Testis (tissue), 3 donors: Measurements from ENCODE around the gene IL31RA. TPM values are rescaled to one million over a fixed set of nuclear protein-coding genes. Genes with fewer than 3 reads are reported as not detected.

Experiments
- DNase-seq: peaks from one replicate; pipeline ENCODE4 v3.0.0-alpha.2; 2019
- H3K27ac ChIP-seq, 2 donors: fragments of 200-600 bp; sonication (generic); one replicate each; pipeline ENCODE4 v1.5.1; 2019
- H3K27me3 ChIP-seq: fragments of 200-600 bp; sonication (generic); one replicate; pipeline ENCODE4 v1.5.1; 2019
- H3K36me3 ChIP-seq: fragments of 200-600 bp; sonication (generic); one replicate; pipeline ENCODE4 v1.5.1; 2017; ENCODE audit warnings: low read depth; ENCODE audit errors: missing control alignments
- H3K4me1 ChIP-seq: fragments of 200-600 bp; sonication (generic); one replicate; pipeline ENCODE4 v1.5.1; 2019
- H3K4me3 ChIP-seq, 2 donors: fragments of 200-600 bp; sonication (generic); one replicate each; pipeline ENCODE4 v1.5.1; 2017 to 2019
- H3K9me3 ChIP-seq: fragments of 200-600 bp; sonication (generic); one replicate; pipeline ENCODE4 v1.5.1; 2017
- POLR2A ChIP-seq: fragments of 450-650 bp; IDR thresholded peaks from one replicate; pipeline ENCODE4 v1.6.1; 2017; ENCODE audit warnings: antibody characterized with exemption, mild to moderate bottlenecking, moderate library complexity
- WGBS, 2 donors: methylation state at CpG; one replicate each; pipeline ENCODE4 v1.1.5; 2018; 5-methylcytosine and 5-hydroxymethylcytosine counted together
- intact Hi-C: fragments of 100-400 bp; cut with DNase I; formaldehyde crosslinking; loops from one replicate; pipeline ENCODE4 v1.15.1; 2023; ENCODE audit warnings: low total_unique reads
- polyA plus RNA-seq: library from polyadenylated mRNA; stranded (reverse); fragments of 350-450 nt; fragmentation: Illumina TruSeq; extraction: RNeasy Lipid Tissue Mini Kit (QIAGEN cat#74804); gene quantifications from one replicate; pipeline ENCODE4 v1.2.3, GENCODE V29; 2014; ENCODE audit warnings: low read depth, low replicate concordance; ENCODE audit not compliant: insufficient read depth
- total RNA-seq, 2 donors: library from RNA; depleted of rRNA; stranded (reverse); fragments of >200 nt; gene quantifications; one replicate each; pipeline ENCODE4 v1.2.3, GENCODE V29; 2016
- TF ChIP-seq, protein P1 (sequence below), 3 experiments: fragments of 450-650 bp in 2 of 3; fragments of 200-600 bp in 1 of 3; sonication (generic) in 1 of 3; IDR thresholded peaks; one replicate each; pipeline ENCODE4 v1.5.1; 2016 to 2019; ENCODE audit warnings: antibody characterized with exemption in 3 of 3, mild to moderate bottlenecking in 2 of 3, moderate library complexity in 1 of 3

IL31RA gene
- total and polyA plus RNA-seq, 3 donors from 2014 or later: 2.7 to 3.9 (median 3.1) TPM

DNA sequence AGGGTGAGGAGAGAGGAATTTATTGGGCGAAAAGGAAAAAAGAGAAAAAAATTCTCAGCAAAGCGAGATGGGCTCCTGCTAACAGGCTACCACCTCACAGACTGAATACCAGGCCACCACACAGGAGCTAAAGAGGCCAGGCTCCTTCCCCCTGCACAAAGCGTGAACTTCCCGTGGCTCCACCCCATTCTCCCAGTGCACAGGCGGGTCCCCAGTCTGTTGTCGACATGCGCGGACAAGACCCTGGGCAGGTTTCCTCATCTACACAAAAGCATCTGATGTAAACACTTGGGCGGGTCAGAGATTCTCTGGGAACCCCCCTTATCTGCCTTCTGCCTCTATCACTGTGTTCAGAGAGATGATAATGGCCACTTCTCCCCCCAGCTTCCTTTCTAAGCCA lies 34.2 kb downstream of the IL31RA start:
- intact Hi-C loops: no loop called here
- H3K4me1 ChIP-seq: no peaks in the 10 kb centered on the region
- H3K27ac ChIP-seq: no peak overlapping the region
- no peaks in the 10 kb centered on the region for H3K27me3 ChIP-seq
- WGBS, 2 donors: 92 to 95% methylated on average over 9 of the region's 9 CpGs
- TF ChIP-seq POLR2A: no peak
- TF ChIP-seq, protein P1, sequence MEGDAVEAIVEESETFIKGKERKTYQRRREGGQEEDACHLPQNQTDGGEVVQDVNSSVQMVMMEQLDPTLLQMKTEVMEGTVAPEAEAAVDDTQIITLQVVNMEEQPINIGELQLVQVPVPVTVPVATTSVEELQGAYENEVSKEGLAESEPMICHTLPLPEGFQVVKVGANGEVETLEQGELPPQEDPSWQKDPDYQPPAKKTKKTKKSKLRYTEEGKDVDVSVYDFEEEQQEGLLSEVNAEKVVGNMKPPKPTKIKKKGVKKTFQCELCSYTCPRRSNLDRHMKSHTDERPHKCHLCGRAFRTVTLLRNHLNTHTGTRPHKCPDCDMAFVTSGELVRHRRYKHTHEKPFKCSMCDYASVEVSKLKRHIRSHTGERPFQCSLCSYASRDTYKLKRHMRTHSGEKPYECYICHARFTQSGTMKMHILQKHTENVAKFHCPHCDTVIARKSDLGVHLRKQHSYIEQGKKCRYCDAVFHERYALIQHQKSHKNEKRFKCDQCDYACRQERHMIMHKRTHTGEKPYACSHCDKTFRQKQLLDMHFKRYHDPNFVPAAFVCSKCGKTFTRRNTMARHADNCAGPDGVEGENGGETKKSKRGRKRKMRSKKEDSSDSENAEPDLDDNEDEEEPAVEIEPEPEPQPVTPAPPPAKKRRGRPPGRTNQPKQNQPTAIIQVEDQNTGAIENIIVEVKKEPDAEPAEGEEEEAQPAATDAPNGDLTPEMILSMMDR (IDR thresholded peaks at IDR 0.05): no peak
- no peaks in the 10 kb centered on the region for H3K36me3 ChIP-seq
- H3K9me3 ChIP-seq: no peaks in the 10 kb centered on the region
- no peak for DNase-seq
- H3K4me3 ChIP-seq: no peak overlapping the region

DNA sequence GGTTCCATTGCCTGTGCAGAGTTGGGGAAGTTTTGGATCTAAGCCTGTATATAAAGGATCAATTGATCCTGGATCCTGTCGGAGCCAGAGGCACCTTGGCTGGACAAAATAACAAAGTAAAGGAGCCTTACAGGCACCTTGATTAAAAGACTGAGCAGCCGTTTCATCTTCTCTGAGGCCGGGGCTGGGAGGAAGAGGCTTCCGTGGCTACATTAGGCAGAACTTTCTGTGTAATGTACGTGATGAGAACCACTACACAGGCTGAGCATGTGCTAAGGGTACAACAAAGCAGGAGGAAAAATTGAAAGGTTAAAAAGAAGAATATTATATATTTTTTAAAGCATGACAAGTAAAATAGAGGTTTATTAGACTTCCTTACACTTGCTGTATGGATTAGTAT lies 37.0 kb downstream of the IL31RA start:
- TF ChIP-seq, protein P1 (IDR thresholded peaks at IDR 0.05): no peak
- no peak for TF ChIP-seq POLR2A
- Histone ChIP-seq H3K36me3 (no peaks in the 10 kb centered on the region), H3K9me3 (no peaks in the 10 kb centered on the region), H3K27ac (no peak overlapping the region), H3K4me3 (no peak overlapping the region), H3K4me1 (no peaks in the 10 kb centered on the region), H3K27me3 (no peaks in the 10 kb centered on the region)
- intact Hi-C loops: no loop called here
- DNase-seq: no peak
- 92 to 93% methylated on average over 5 of the region's 5 CpGs for WGBS, 2 donors

DNA sequence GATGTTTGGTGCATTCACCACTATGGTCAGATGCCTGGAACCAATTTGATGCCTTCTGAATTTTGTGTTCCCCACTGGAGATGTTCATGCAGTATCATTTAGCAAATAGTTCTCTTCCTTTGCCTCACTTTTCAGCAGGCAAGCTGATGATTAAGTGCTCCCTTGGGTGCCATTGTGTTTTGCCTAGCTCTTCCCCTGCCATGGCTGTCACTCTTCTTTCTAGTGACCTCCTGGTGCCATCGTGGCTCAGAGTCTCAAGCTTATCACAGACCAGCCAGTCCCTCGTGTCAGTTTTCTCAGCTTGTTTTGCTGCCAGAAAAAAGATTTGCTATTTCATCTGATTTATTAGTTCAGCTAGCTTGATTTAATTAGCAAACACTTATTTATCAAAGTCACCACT lies 41.3 kb downstream of the IL31RA start:
- Histone ChIP-seq H3K27me3 (no peaks in the 10 kb centered on the region), H3K27ac (no peak overlapping the region), H3K4me1 (no peaks in the 10 kb centered on the region), H3K36me3 (no peaks in the 10 kb centered on the region), H3K4me3 (no peak overlapping the region), H3K9me3 (no peaks in the 10 kb centered on the region)
- TF ChIP-seq, protein P1 (IDR thresholded peaks at IDR 0.05): no peak
- TF ChIP-seq POLR2A: no peak
- intact Hi-C loops: no loop called here
- WGBS, 2 donors: 55 to 68% methylated on average over 2 of the region's 2 CpGs
- DNase-seq: no peak

DNA sequence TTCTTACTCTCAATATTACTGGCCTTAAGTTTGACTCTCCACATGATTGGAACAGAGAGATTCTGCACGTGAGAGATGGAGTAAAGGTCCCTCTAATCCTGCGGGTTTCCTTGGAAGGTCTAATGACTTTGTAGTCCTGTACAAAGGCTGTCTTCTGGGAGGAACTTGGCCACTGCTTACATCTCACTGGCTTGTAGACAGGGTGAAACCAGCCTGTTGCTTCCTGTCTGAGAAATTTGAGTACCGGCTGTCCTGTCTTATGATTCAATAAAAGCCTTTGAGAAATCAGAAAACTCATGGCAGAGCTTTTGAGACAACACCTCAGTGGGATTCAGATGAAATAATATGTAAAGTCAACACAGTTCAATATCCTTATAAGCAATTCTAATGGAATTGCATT lies 43.0 kb downstream of the IL31RA start:
- no peaks in the 10 kb centered on the region for H3K9me3 ChIP-seq
- intact Hi-C loops: no loop called here
- no peaks in the 10 kb centered on the region for H3K4me1 ChIP-seq
- H3K27me3 ChIP-seq: no peaks in the 10 kb centered on the region
- TF ChIP-seq, protein P1 (IDR thresholded peaks at IDR 0.05): no peak
- TF ChIP-seq POLR2A: no peak
- no peak for DNase-seq
- no peak overlapping the region for H3K4me3 ChIP-seq
- WGBS, 2 donors: 59 to 83% methylated on average over 3 of the region's 3 CpGs
- H3K27ac ChIP-seq: no peak overlapping the region
- no peaks in the 10 kb centered on the region for H3K36me3 ChIP-seq

DNA sequence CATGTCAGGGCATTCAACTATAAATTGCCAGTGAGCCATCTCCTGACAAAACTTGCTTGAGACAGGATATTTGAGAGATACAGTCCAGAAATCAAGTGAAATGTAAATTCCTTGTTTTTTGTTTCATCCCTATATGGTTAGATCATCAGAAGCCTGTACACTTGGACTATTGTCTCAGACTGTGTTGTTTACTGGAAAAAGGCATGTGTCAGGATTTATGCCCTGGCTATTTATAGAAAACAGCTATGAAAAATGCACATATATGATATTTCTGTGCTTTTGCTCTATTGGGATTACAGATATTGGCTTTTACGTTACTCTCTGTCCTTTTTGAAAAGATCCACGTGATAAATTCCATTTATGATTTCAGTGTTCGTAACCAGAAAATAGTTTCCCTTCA lies 44.2 kb downstream of the IL31RA start:
- no peaks in the 10 kb centered on the region for H3K27me3 ChIP-seq
- DNase-seq: no peak
- H3K4me1 ChIP-seq: no peaks in the 10 kb centered on the region
- H3K4me3 ChIP-seq: no peak overlapping the region
- H3K36me3 ChIP-seq: no peaks in the 10 kb centered on the region
- intact Hi-C loops: no loop called here
- WGBS, 2 donors: 87 to 91% methylated on average over 3 of the region's 3 CpGs
- H3K9me3 ChIP-seq: no peaks in the 10 kb centered on the region
- no peak overlapping the region for H3K27ac ChIP-seq
- TF ChIP-seq, protein P1 (IDR thresholded peaks at IDR 0.05): no peak
- TF ChIP-seq POLR2A: no peak
